OCI-LY1 (cell line): Measurements from ENCODE around the gene CPNE1.

Source experiments
- H2AFZ ChIP-seq: fragments of 200-600 bp; sonication (generic), shearing (Covaris generic); 2 replicates; pipeline ENCODE4 v1.6.0; 2014; ENCODE audit warnings: antibody characterized with exemption, mild to moderate bottlenecking, low read length
- H3F3A ChIP-seq: fragments of 200-600 bp; sonication (generic), shearing (Covaris generic); 2 replicates; pipeline ENCODE4 v1.6.0; 2014; ENCODE audit warnings: mild to moderate bottlenecking, antibody characterized with exemption, low read length, moderate library complexity; ENCODE audit not compliant: insufficient read depth
- H3K27ac ChIP-seq: fragments of 200-600 bp; sonication (generic); 2 replicates; pipeline ENCODE4 v1.5.1; 2014; ENCODE audit warnings: low read length, mixed run types, mild to moderate bottlenecking, low read depth; ENCODE audit not compliant: poor library complexity, severe bottlenecking
- H3K27me3 ChIP-seq: fragments of 200-600 bp; sonication (generic); 2 replicates; pipeline ENCODE4 v1.6.0; 2014; ENCODE audit warnings: antibody characterized with exemption, mild to moderate bottlenecking, low read length, moderate library complexity; ENCODE audit not compliant: insufficient read depth
- H3K36me3 ChIP-seq: fragments of 200-600 bp; sonication (generic); 2 replicates; pipeline ENCODE4 v1.6.1; 2014; ENCODE audit warnings: mild to moderate bottlenecking, antibody characterized with exemption, low read length, moderate library complexity, mixed read lengths; ENCODE audit not compliant: insufficient read depth
- H3K4me1 ChIP-seq: fragments of 200-600 bp; sonication (generic); 2 replicates; pipeline ENCODE4 v1.5.1; 2014; ENCODE audit warnings: mild to moderate bottlenecking, low read length, moderate library complexity; ENCODE audit not compliant: insufficient read depth, severe bottlenecking
- H3K4me2 ChIP-seq: fragments of 200-600 bp; sonication (generic), shearing (Covaris generic); 2 replicates; pipeline ENCODE4 v1.6.1; 2014; ENCODE audit warnings: low read length
- H3K4me3 ChIP-seq: fragments of 200-600 bp; sonication (generic); 2 replicates; pipeline ENCODE4 v1.5.1; 2014; ENCODE audit warnings: low read length, low read depth, mild to moderate bottlenecking, mixed read lengths; ENCODE audit not compliant: poor library complexity, severe bottlenecking
- H3K79me2 ChIP-seq: fragments of 200-600 bp; shearing (Covaris generic); 2 replicates; pipeline ENCODE4 v1.6.1; 2016; ENCODE audit warnings: mixed run types, low read length, mixed read lengths; ENCODE audit not compliant: insufficient read depth
- H3K9ac ChIP-seq: fragments of 200-600 bp; sonication (generic), shearing (Covaris generic); 2 replicates; pipeline ENCODE4 v1.6.1; 2014; ENCODE audit warnings: mild to moderate bottlenecking, low read length, mixed read lengths
- H3K9me2 ChIP-seq: fragments of 200-600 bp; sonication (generic), shearing (Covaris generic); 2 replicates; pipeline ENCODE4 v1.6.1; 2014; ENCODE audit warnings: low read depth, mild to moderate bottlenecking, low read length, mixed read lengths
- H3K9me3 ChIP-seq: fragments of 200-600 bp; shearing (Covaris generic); 2 replicates; pipeline ENCODE4 v1.6.1; 2014; ENCODE audit warnings: low read length, mixed read lengths
- H4K20me1 ChIP-seq: fragments of 200-600 bp; sonication (generic), shearing (Covaris generic); 2 replicates; pipeline ENCODE4 v1.6.0; 2016; ENCODE audit warnings: mild to moderate bottlenecking, low read length; ENCODE audit not compliant: insufficient read depth
- EZH2 ChIP-seq: fragments of 200-600 bp; sonication (generic), shearing (Covaris generic); IDR thresholded peaks from 2 replicates; pipeline ENCODE4 v1.8.0; 2017; ENCODE audit warnings: borderline replicate concordance, mixed run types, mild to moderate bottlenecking, antibody characterized with exemption, low read length, moderate library complexity, mixed read lengths
- TF ChIP-seq, protein P1 (sequence below): fragments of 200-600 bp; sonication (generic), shearing (Covaris generic); IDR thresholded peaks from 2 replicates; pipeline ENCODE4 v1.5.1; 2017; ENCODE audit warnings: mild to moderate bottlenecking, antibody characterized with exemption, low read length, moderate library complexity, mixed read lengths

CPNE1 gene

DNA sequence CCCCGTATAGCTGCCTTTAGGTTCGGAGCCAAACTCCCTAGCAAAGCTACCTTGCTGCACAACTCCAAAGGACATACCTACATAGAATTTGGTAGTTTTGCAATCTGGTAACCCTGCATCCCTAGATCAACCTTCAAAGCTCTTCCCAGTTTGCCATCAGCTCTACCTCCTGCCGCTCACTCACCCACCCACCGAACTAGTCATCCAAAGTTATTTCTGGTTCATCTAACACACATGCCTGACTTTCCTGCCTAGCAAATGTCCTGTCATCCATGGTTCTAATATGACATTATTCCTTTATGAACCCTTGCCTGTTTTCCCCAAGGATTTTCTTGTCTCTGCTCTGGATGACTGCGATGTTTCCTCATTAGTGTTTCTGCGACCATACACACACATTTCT is 27.4 kb downstream of the CPNE1 start:
- H4K20me1 ChIP-seq = no peaks in the 10 kb centered on the region

DNA sequence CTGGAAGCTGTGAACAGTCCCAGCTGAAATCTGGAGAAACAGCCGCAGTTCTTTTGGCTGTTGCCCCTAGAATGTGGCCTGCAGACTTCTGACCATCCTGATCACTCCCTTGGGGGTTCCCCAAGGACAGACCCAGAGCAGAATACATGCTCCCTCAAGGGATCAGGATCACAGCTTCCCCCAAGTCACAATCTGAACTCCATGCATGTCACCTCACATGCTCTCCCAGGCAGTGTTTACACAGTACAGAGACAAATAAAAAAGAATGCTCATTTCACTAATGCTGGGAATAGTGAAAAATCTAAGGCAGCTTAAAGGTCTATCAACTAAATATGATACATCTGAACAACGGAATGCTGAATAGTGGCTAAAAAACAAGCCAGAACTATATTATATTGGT is 28.6 kb downstream of the CPNE1 start:
- H3F3A ChIP-seq = no peaks in the 10 kb centered on the region
- no peak overlapping the region for H3K9ac ChIP-seq
- H3K9me2 ChIP-seq = no peaks in the 10 kb centered on the region
- peaks cover 25% of the 10 kb centered on the region for H3K79me2 ChIP-seq
- no peaks in the 10 kb centered on the region for H3K27me3 ChIP-seq
- H3K9me3 ChIP-seq = no peaks in the 10 kb centered on the region
- no peak overlapping the region for H3K27ac ChIP-seq
- no peak overlapping the region for H3K4me3 ChIP-seq
- H3K4me2 ChIP-seq = no peak overlapping the region
- no peaks in the 10 kb centered on the region for H4K20me1 ChIP-seq
- no peak for TF ChIP-seq EZH2
- TF ChIP-seq, protein P1, sequence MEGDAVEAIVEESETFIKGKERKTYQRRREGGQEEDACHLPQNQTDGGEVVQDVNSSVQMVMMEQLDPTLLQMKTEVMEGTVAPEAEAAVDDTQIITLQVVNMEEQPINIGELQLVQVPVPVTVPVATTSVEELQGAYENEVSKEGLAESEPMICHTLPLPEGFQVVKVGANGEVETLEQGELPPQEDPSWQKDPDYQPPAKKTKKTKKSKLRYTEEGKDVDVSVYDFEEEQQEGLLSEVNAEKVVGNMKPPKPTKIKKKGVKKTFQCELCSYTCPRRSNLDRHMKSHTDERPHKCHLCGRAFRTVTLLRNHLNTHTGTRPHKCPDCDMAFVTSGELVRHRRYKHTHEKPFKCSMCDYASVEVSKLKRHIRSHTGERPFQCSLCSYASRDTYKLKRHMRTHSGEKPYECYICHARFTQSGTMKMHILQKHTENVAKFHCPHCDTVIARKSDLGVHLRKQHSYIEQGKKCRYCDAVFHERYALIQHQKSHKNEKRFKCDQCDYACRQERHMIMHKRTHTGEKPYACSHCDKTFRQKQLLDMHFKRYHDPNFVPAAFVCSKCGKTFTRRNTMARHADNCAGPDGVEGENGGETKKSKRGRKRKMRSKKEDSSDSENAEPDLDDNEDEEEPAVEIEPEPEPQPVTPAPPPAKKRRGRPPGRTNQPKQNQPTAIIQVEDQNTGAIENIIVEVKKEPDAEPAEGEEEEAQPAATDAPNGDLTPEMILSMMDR = no peak
- H3K4me1 ChIP-seq = no peaks in the 10 kb centered on the region
- no peak overlapping the region for H2AFZ ChIP-seq
- peaks cover 19% of the 10 kb centered on the region; the same call in 1 of the 2 replicates for H3K36me3 ChIP-seq

More for the DNA sequence above, 27.4 kb downstream of the CPNE1 start:
- Histone ChIP-seq H3K36me3 (peaks cover 12% of the 10 kb centered on the region; the same call in 1 of the 2 replicates), H3K79me2 (peaks cover 27% of the 10 kb centered on the region), H3K27ac (no peak overlapping the region), H3K9me2 (no peaks in the 10 kb centered on the region), H3K4me3 (no peak overlapping the region), H3K4me2 (no peak overlapping the region), H3K9me3 (no peaks in the 10 kb centered on the region), H3K4me1 (no peaks in the 10 kb centered on the region), H3K27me3 (no peaks in the 10 kb centered on the region), H3K9ac (no peak overlapping the region), H2AFZ (no peak overlapping the region), H3F3A (no peaks in the 10 kb centered on the region)
- TF ChIP-seq EZH2 = no peak
- TF ChIP-seq, protein P1 = no peak

DNA sequence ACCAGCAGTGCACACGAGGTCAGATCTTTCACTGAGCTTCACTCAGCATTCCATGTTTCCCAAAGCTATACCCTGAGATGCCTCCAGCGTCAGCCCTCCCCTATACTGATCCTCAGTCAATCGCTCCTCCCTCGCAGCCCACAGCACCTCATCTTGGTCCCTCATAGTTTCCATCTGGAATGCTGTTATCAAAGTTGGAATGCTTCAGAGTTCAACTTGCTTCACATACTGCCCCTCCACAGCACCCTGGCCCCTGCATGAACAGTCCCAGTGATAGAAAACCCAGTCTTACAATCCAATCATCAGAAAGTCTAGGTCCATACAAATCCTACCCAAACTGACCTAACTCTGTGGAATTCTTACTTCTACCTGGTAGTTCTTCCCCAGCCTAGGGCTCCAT is 29.0 kb downstream of the CPNE1 start:
- no peak overlapping the region for H3K4me3 ChIP-seq
- no peaks in the 10 kb centered on the region for H3K4me1 ChIP-seq
- no peak overlapping the region for H3K9ac ChIP-seq
- H4K20me1 ChIP-seq = no peaks in the 10 kb centered on the region
- no peaks in the 10 kb centered on the region for H3K9me3 ChIP-seq
- no peaks in the 10 kb centered on the region for H3F3A ChIP-seq
- no peak overlapping the region for H3K4me2 ChIP-seq
- H3K27ac ChIP-seq = no peak overlapping the region
- no peaks in the 10 kb centered on the region for H3K9me2 ChIP-seq
- H3K79me2 ChIP-seq = peaks cover 25% of the 10 kb centered on the region
- peaks cover 23% of the 10 kb centered on the region; the same call in 1 of the 2 replicates for H3K36me3 ChIP-seq
- TF ChIP-seq, protein P1 = no peak
- TF ChIP-seq EZH2 = no peak
- H2AFZ ChIP-seq = no peak overlapping the region
- H3K27me3 ChIP-seq = no peaks in the 10 kb centered on the region
